Measurements from ENCODE around the gene ADCY7. TPM values are rescaled to one million over a fixed set of nuclear protein-coding genes. Genes with fewer than 3 reads are reported as not detected.
A peak's percentile ranks its signal among the peaks of the same experiment; 100 is the strongest.

ADCY7 gene
- total RNA-seq, 4 donors from 2014 or later = 40.4 to 50.9 (median 41.2) TPM

DNA sequence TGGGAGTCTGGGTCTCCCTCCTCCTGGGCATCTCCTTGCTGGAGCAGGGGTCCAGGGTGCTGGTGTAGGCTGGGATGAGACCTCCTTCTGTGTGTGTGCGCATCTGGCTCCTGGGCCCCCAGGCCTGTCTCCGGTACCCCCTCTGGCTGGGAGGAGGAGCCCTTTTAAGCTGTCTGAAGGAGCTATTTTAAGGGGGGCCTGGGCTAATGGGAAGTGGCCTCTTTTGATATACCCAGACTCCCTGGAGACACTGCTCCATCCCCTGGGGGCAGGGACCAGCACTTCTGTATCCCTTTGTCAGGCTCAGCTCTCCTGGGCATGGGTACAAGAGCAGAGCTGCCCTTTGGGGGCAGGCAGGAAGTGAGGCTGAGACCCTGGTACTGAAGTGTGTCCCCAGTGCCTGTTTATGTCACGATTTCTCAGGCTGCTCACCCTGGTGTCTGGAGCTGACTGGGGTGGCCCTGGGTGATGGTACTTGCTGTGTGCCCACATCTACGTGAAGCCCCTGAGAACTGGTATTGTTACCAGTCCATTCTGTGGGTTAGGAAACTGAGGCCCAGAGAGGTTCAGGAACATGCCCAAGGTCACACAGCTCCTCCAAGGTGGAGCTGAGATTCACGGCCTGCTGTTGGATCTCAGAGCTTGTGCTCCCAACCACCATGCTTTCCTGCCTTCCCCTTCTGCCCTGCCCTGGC lies 6.5 kb downstream of the ADCY7 start:
- H3K4me1 ChIP-seq = peaks cover 0 to 20% (median 5%) of the 10 kb centered on the region in 4 donors
- H3K27ac ChIP-seq = peak overlapping the region in 1 of 4 donors; percentile 86
- WGBS, 2 donors = 82 to 97% methylated on average over 5 of the region's 5 CpGs
- no peaks in the 10 kb centered on the region for H3K27me3 ChIP-seq
- no peak for DNase-seq (ENCODE audit: low spot score in 2 of 2)
- H3K9me3 ChIP-seq = no peaks in the 10 kb centered on the region
- H3K4me3 ChIP-seq = no peak overlapping the region
- TF ChIP-seq, protein P1, sequence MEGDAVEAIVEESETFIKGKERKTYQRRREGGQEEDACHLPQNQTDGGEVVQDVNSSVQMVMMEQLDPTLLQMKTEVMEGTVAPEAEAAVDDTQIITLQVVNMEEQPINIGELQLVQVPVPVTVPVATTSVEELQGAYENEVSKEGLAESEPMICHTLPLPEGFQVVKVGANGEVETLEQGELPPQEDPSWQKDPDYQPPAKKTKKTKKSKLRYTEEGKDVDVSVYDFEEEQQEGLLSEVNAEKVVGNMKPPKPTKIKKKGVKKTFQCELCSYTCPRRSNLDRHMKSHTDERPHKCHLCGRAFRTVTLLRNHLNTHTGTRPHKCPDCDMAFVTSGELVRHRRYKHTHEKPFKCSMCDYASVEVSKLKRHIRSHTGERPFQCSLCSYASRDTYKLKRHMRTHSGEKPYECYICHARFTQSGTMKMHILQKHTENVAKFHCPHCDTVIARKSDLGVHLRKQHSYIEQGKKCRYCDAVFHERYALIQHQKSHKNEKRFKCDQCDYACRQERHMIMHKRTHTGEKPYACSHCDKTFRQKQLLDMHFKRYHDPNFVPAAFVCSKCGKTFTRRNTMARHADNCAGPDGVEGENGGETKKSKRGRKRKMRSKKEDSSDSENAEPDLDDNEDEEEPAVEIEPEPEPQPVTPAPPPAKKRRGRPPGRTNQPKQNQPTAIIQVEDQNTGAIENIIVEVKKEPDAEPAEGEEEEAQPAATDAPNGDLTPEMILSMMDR (IDR thresholded peaks at IDR 0.05) = no peak
- no peak for TF ChIP-seq POLR2A (IDR thresholded peaks at IDR 0.05)
- no peak for TF ChIP-seq EP300 (IDR thresholded peaks at IDR 0.05)
- no peaks in the 10 kb centered on the region for H3K36me3 ChIP-seq

- TF ChIP-seq POLR2A (IDR thresholded peaks at IDR 0.05) = no peak
- no peak for TF ChIP-seq EP300 (IDR thresholded peaks at IDR 0.05)
- TF ChIP-seq, protein P1 (IDR thresholded peaks at IDR 0.05) = no peak
- 67 to 92% methylated on average over 1 to 2 of the region's 2 CpGs for WGBS, 2 donors
- H3K36me3 ChIP-seq = no peaks in the 10 kb centered on the region
- H3K4me3 ChIP-seq = no peak overlapping the region
- H3K4me1 ChIP-seq = peaks cover 0 to 20% (median 5%) of the 10 kb centered on the region in 4 donors
- no peaks in the 10 kb centered on the region for H3K9me3 ChIP-seq
- no peak for DNase-seq (ENCODE audit: low spot score in 2 of 2)
- H3K27ac ChIP-seq = peak overlapping the region in 2 of 4 donors; percentile 64 to 86
- H3K27me3 ChIP-seq = no peaks in the 10 kb centered on the region
Measured at GRCh38 chr16:50273382-50273690, 7.0 kb downstream of the ADCY7 start.

- H3K4me1 ChIP-seq = peaks cover 0 to 20% (median 5%) of the 10 kb centered on the region in 4 donors
- no peaks in the 10 kb centered on the region for H3K9me3 ChIP-seq
- peak overlapping the region in 3 of 4 donors; percentile 11 to 42 (median 36) for H3K4me3 ChIP-seq
- H3K27ac ChIP-seq = peak overlapping the region; percentile 18 to 86 (median 70)
- no peak for DNase-seq (ENCODE audit: low spot score in 2 of 2)
- TF ChIP-seq POLR2A (IDR thresholded peaks at IDR 0.05) = no peak
- TF ChIP-seq, protein P1 (IDR thresholded peaks at IDR 0.05) = no peak
- no peak for TF ChIP-seq EP300 (IDR thresholded peaks at IDR 0.05)
- no peaks in the 10 kb centered on the region for H3K36me3 ChIP-seq
- WGBS, 2 donors = 63 to 65% methylated on average over 13 of the region's 13 CpGs
- H3K27me3 ChIP-seq = no peaks in the 10 kb centered on the region
Measured at GRCh38 chr16:50273888-50274325, 7.6 kb downstream of the ADCY7 start.

DNA sequence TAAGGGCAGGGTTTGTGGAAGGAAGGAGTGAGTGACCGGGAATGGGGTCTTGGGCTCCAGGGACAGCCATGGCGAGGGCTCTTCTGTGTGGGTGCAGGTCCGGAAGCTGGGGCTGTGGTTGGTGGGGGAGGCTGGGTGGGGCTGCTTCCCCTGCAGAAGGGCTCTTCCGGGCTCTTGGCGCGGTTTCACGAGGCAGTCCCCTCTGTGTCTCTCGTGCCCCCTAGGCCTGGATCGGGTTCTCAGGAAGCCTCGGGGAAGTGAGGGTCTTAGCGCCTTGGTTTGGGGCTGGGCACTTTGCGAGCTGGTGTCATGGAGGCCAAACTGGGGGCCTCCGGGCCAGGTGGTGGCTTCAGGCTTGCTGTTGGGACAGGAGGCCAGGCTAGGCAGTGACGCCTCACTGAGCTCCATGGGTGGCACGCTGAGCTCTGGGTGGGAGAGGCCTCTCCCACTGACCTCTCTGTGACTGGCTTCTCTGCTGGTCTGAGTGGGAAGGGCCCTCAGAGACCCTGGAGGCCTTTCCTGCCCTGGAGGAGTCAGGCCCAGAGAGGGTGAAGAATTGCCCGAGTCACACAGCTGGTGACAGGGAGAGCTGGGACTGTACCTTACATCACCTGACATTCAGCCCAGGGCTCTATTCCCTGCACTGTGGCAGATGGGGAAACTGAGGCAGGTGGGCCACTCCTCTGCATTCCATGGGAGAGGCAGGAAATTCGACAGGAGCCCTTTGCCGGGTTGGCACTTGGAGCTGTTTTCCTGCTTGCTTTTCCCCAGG lies 8.2 kb downstream of the ADCY7 start:
- DNase-seq (ENCODE audit: low spot score in 2 of 2) = no peak
- Histone ChIP-seq H3K27me3 (no peaks in the 10 kb centered on the region), H3K4me1 (peaks cover 0 to 20% (median 5%) of the 10 kb centered on the region in 4 donors), H3K27ac (peak overlapping the region; percentile 18 to 86 (median 70)), H3K4me3 (peak overlapping the region; percentile 10 to 42 (median 24)), H3K9me3 (no peaks in the 10 kb centered on the region), H3K36me3 (no peaks in the 10 kb centered on the region)
- 61 to 70% methylated on average over 6 to 17 of the region's 18 CpGs for WGBS, 2 donors
- TF ChIP-seq, protein P1 (IDR thresholded peaks at IDR 0.05) = no peak
- TF ChIP-seq EP300 (IDR thresholded peaks at IDR 0.05) (no peak), POLR2A (IDR thresholded peaks at IDR 0.05) (no peak)

DNA sequence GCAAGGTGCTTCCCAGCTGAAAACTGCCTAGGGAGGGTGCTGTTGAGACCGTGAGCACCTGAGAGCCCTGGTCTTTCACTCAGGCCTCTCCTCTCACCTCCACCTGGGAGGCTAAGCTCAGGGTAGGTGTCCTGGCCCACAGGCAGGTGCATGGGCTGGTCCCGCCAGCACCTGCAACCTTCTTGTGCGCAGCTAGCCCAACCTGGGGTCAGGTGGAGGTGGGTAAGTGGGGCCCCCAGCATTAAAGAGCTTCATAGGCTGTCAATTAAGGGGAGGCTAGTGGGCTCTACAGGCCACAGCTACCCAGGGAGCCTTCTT lies 8.7 kb downstream of the ADCY7 start:
- TF ChIP-seq, protein P1 (IDR thresholded peaks at IDR 0.05) = no peak
- TF ChIP-seq EP300 (IDR thresholded peaks at IDR 0.05) (no peak), POLR2A (IDR thresholded peaks at IDR 0.05) (no peak)
- H3K4me1 ChIP-seq = peaks cover 0 to 20% (median 5%) of the 10 kb centered on the region in 4 donors
- peak overlapping the region in 2 of 4 donors; percentile 36 to 42 for H3K4me3 ChIP-seq
- H3K36me3 ChIP-seq = no peaks in the 10 kb centered on the region
- H3K27ac ChIP-seq = peak overlapping the region in 3 of 4 donors; percentile 64 to 86 (median 76)
- no peaks in the 10 kb centered on the region for H3K27me3 ChIP-seq
- 82 to 90% methylated on average over 3 of the region's 3 CpGs for WGBS, 2 donors
- DNase-seq (ENCODE audit: low spot score in 2 of 2) = no peak
- H3K9me3 ChIP-seq = no peaks in the 10 kb centered on the region
